HCT116 (cell line): Measurements from ENCODE around the gene AGAP1. TPM values are rescaled to one million over a fixed set of nuclear protein-coding genes. Genes with fewer than 3 reads are reported as not detected.

ENCODE experiments used
- ATAC-seq: fragments of 200-7000 bp; cut with Tn5 transposase; 2 replicates; pipeline ENCODE4 v1.9.1; 2020; ENCODE audit warnings: mild to moderate bottlenecking, moderate library complexity
- BruUV-seq: library from RNA; stranded (reverse); fragments of 400-500 nt; replicated peaks from 2 replicates; lab custom pipeline; 2021; lab: Mats Ljungman, UMichigan
- CTCF ChIA-PET: fragments of 300-600 bp; sonication (Branson Sonifier 250); formaldehyde crosslinking; loops from one replicate; lab custom pipeline; 2021; ENCODE audit warnings: antibody characterized with exemption; lab: Charles Lee
- POLR2A ChIA-PET: fragments of 300-600, 350-600 bp; sonication (Branson Sonifier 250); formaldehyde crosslinking; loops from one replicate; lab custom pipeline; 2021; ENCODE audit warnings: antibody characterized with exemption; lab: Charles Lee
- RAD21 ChIA-PET, 2 experiments: fragments of 300-600 bp; sonication (Branson Sonifier 250); formaldehyde crosslinking; loops; one replicate each; lab custom pipeline; 2023; ENCODE audit warnings: low total read pairs in 2 of 2; ENCODE audit not compliant: uncharacterized antibody in 2 of 2, unreplicated experiment in 2 of 2, low non-redundant PET in 1 of 2; lab: Charles Lee
- DNase-seq: peaks from one replicate; pipeline ENCODE4 v3.0.0-alpha.2; 2010; ENCODE audit warnings: low read depth, low spot score
- H2AFZ ChIP-seq: fragments of 200-600 bp; shearing (Covaris generic), sonication (generic); 2 replicates; pipeline ENCODE4 v1.6.1; 2017; ENCODE audit warnings: low read depth, mixed run types, mixed read lengths, antibody characterized with exemption, low read length; ENCODE audit not compliant: poor library complexity, severe bottlenecking
- H3K27ac ChIP-seq: 2 replicates; pipeline ENCODE4 v1.5.1; 2012; ENCODE audit warnings: low read depth, low read length
- H3K27me3 ChIP-seq: fragments of 200-600 bp; sonication (generic); 2 replicates; pipeline ENCODE4 v1.6.1; 2016; ENCODE audit warnings: mixed run types, low read length, mixed read lengths; ENCODE audit not compliant: insufficient read depth
- H3K36me3 ChIP-seq, 2 experiments: fragments of 200-500 bp in 1 of 2; fragments of 200-600 bp in 1 of 2; sonication (Bioruptor generic) in 1 of 2; sonication (generic) in 1 of 2; 2 replicates each; pipeline versions ENCODE4 v1.5.1 to v1.6.1; 2014 to 2016; ENCODE audit warnings: low read length in 2 of 2, inconsistent platforms in 1 of 2, mixed read lengths in 1 of 2, mixed run types in 1 of 2; ENCODE audit not compliant: insufficient read depth in 2 of 2, control insufficient read depth in 1 of 2
- H3K4me1 ChIP-seq, 2 experiments: fragments of 200-600 bp in 1 of 2; sonication (generic) in 1 of 2; 2 replicates each; pipeline versions ENCODE4 v1.5.1 to v1.6.1; 2012 to 2017; ENCODE audit warnings: low read length in 2 of 2, inconsistent platforms in 1 of 2, mild to moderate bottlenecking in 1 of 2, mixed read lengths in 1 of 2, mixed run types in 1 of 2, moderate library complexity in 1 of 2; ENCODE audit not compliant: insufficient read depth in 2 of 2, control insufficient read depth in 1 of 2
- H3K4me2 ChIP-seq: fragments of 200-600 bp; sonication (generic); 2 replicates; pipeline ENCODE4 v1.6.1; 2017; ENCODE audit warnings: mixed run types, low read length, mixed read lengths
- H3K4me3 ChIP-seq, 2 experiments: fragments of 200-600 bp in 1 of 2; sonication (generic) in 1 of 2; replicated peaks in 1 of 2; 2 replicates each; pipeline ENCODE4 v1.5.1; 2011 to 2016; ENCODE audit warnings: low read length in 2 of 2, control low read depth in 1 of 2, low read depth in 1 of 2, mild to moderate bottlenecking in 1 of 2, mixed read lengths in 1 of 2, mixed run types in 1 of 2
- H3K79me2 ChIP-seq: fragments of 200-600 bp; sonication (generic); 2 replicates; pipeline ENCODE4 v1.6.1; 2017; ENCODE audit warnings: mild to moderate bottlenecking, mixed run types, low read length, moderate library complexity, mixed read lengths; ENCODE audit not compliant: insufficient read depth
- H3K9ac ChIP-seq: fragments of 200-600 bp; sonication (generic); 2 replicates; pipeline ENCODE4 v1.6.1; 2016; ENCODE audit warnings: low read length, mixed read lengths
- H3K9me2 ChIP-seq: fragments of 200-600 bp; sonication (generic), shearing (Covaris generic); 2 replicates; pipeline ENCODE4 v1.6.1; 2017; ENCODE audit warnings: mixed run types, mild to moderate bottlenecking, moderate library complexity; ENCODE audit not compliant: insufficient read depth
- H3K9me3 ChIP-seq, 2 experiments: fragments of 200-500 bp in 1 of 2; fragments of 200-600 bp in 1 of 2; sonication (Bioruptor generic) in 1 of 2; sonication (generic) in 1 of 2; 2 replicates each; pipeline ENCODE4 v1.6.1; 2014 to 2017; ENCODE audit warnings: low read length in 2 of 2, mixed read lengths in 2 of 2, inconsistent platforms in 1 of 2, low read depth in 1 of 2, mild to moderate bottlenecking in 1 of 2, mixed run types in 1 of 2, moderate library complexity in 1 of 2; ENCODE audit not compliant: control insufficient read depth in 1 of 2, insufficient read depth in 1 of 2
- H4K20me1 ChIP-seq: fragments of 200-600 bp; sonication (generic), shearing (Covaris generic); 2 replicates; pipeline ENCODE4 v1.6.1; 2017; ENCODE audit warnings: mixed run types, mild to moderate bottlenecking, moderate library complexity; ENCODE audit not compliant: insufficient read depth
- EGR1 ChIP-seq: IDR thresholded peaks from 2 replicates; pipeline ENCODE4 v1.6.1; 2012; ENCODE audit warnings: low read depth
- ELF1 ChIP-seq: IDR thresholded peaks from 2 replicates; pipeline ENCODE4 v1.6.1; 2012; ENCODE audit warnings: low read depth, borderline replicate concordance
- EZH2phosphoT487 ChIP-seq: fragments of 200-600 bp; IDR thresholded peaks from 2 replicates; pipeline ENCODE4 v1.6.1; 2018; ENCODE audit warnings: antibody characterized with exemption, borderline replicate concordance
- FOSL1 ChIP-seq: IDR thresholded peaks from 2 replicates; pipeline ENCODE4 v1.6.1; 2012; ENCODE audit warnings: low read depth
- JUND ChIP-seq: IDR thresholded peaks from 2 replicates; pipeline ENCODE4 v1.6.1; 2012
- POLR2A ChIP-seq: IDR thresholded peaks from 2 replicates; pipeline ENCODE4 v1.7.0; 2011; ENCODE audit warnings: borderline replicate concordance; ENCODE audit not compliant: insufficient read depth, insufficient read length; ENCODE audit errors: extremely low read depth
- POLR2AphosphoS5 ChIP-seq: IDR thresholded peaks from 2 replicates; pipeline ENCODE4 v1.6.1; 2011; ENCODE audit warnings: mild to moderate bottlenecking, low read depth, low read length, moderate library complexity
- RAD21 ChIP-seq: IDR thresholded peaks from 2 replicates; pipeline ENCODE4 v1.6.1; 2012; ENCODE audit warnings: low read depth, mild to moderate bottlenecking
- YY1 ChIP-seq: IDR thresholded peaks from 2 replicates; pipeline ENCODE4 v1.6.1; 2011; ENCODE audit warnings: low read length, low read depth, moderate library complexity, mild to moderate bottlenecking; ENCODE audit not compliant: insufficient replicate concordance; ENCODE audit errors: extremely low read depth
- ZNF274 ChIP-seq: fragments of 200-500 bp; sonication (Bioruptor generic); IDR thresholded peaks from 2 replicates; pipeline ENCODE4 v1.6.1; 2014; ENCODE audit warnings: mild to moderate bottlenecking, low read depth, low read length, inconsistent platforms
- intact Hi-C: fragments of 100-400 bp; cut with micrococcal nuclease; formaldehyde crosslinking; loops from 2 replicates; pipeline ENCODE4 v1.10.0; 2022
- total RNA-seq: library from RNA; stranded (reverse); gene quantifications from one replicate; pipeline ENCODE4 v1.2.1, GENCODE V29; 2021; ENCODE audit not compliant: unreplicated experiment
- TF ChIP-seq, protein P1 (sequence below): IDR thresholded peaks from 2 replicates; pipeline ENCODE4 v1.6.1; 2012
- TF ChIP-seq, protein P2 (sequence below): IDR thresholded peaks from 2 replicates; pipeline ENCODE4 v1.6.1; 2012; ENCODE audit warnings: low read depth
- TF ChIP-seq, protein P3 (sequence below), 3 experiments: fragments of 200-600 bp in 1 of 3; sonication (generic) in 1 of 3; IDR thresholded peaks in 2 of 3; conservative IDR thresholded peaks in 1 of 3; 2 replicates each; pipeline ENCODE4 v1.5.1; 2012 to 2017; ENCODE audit warnings: low read depth in 2 of 3, low read length in 2 of 3, antibody characterized with exemption in 1 of 3, borderline replicate concordance in 1 of 3, control low read depth in 1 of 3, mild to moderate bottlenecking in 1 of 3, mixed read lengths in 1 of 3, mixed run types in 1 of 3, moderate library complexity in 1 of 3; ENCODE audit not compliant: insufficient read depth in 1 of 3
- TF ChIP-seq, protein P4 (sequence below): IDR thresholded peaks from 2 replicates; pipeline ENCODE4 v1.6.1; 2012

The AGAP1 gene
- total RNA-seq, 1 experiment from 2014 or later = 43.8 TPM

DNA sequence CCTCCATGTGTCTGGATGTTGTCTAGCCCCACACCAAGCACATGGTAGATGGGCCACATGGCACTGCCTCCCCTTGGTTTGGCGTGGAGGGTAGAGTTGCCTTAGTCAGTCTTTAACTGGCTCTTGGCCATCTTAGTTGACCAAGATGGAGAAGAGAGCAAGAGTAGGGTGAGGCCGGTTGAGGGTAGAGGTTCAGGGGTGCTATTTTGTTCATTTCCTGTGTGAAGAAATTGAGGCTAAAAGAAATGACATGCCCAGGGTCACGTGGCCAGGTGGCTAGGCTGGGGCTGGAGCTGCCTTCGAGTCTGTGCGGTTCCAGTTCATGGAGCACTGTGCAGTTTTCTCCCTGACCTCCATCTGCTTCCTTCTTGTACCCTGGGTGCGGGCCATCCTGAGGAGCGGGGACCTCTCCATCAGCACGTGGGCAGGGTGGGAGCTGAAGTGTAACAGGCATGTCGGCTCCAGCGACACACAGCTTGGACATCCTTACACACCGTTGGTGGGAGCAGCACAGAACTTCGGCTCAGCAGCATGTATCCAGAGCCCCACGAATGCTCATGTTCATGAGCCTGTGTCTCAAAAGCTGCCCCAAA, 461.1 kb downstream of the AGAP1 start:
- DNase-seq (no peak), ATAC-seq (no peak)
- Histone ChIP-seq H4K20me1 (no peaks in the 10 kb centered on the region), H3K4me2 (no peak overlapping the region), H2AFZ (no peak overlapping the region), H3K27me3 (no peaks in the 10 kb centered on the region), H3K4me3 (no peak overlapping the region), H3K36me3 (no peaks in the 10 kb centered on the region), H3K79me2 (no peaks in the 10 kb centered on the region), H3K9me3 (no peaks in the 10 kb centered on the region), H3K4me1 (no peaks in the 10 kb centered on the region), H3K9ac (no peak overlapping the region), H3K27ac (no peak overlapping the region), H3K9me2 (no peaks in the 10 kb centered on the region)
- intact Hi-C loops = no loop called here
- ChIA-PET CTCF (no interaction called here), RAD21 (no interaction called here), POLR2A (no interaction called here)
- TF ChIP-seq EZH2phosphoT487 (no peak), RAD21 (no peak), YY1 (no peak), FOSL1 (no peak)
- TF ChIP-seq, protein P1, sequence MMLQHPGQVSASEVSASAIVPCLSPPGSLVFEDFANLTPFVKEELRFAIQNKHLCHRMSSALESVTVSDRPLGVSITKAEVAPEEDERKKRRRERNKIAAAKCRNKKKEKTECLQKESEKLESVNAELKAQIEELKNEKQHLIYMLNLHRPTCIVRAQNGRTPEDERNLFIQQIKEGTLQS = no peak
- BruUV-seq = no TSS peak

DNA sequence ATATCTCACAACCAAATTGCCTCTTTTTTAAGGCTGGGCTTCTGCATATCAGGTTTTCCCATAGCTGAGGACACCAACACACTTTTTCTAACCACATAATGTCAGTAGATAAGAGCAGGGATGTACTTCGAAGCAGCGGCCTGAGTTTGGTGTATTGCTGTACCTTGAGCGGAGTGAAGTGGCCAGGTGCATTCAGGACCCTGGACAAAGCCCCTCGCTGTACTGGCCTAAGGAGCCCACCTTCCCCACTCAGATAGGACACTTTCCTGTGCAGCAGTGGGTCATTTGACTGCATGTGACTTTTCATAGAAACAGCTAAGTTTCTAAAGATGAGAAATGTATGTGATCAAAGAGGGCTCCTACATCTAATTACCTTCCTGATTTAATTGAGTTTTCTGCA, 461.8 kb downstream of the AGAP1 start:
- POLR2A ChIA-PET = no interaction called here
- Histone ChIP-seq H3K9me3 (no peaks in the 10 kb centered on the region), H3K27ac (no peak overlapping the region), H3K4me3 (no peak overlapping the region), H3K27me3 (no peaks in the 10 kb centered on the region), H2AFZ (no peak overlapping the region), H3K4me1 (no peaks in the 10 kb centered on the region), H3K9ac (no peak overlapping the region), H3K9me2 (no peaks in the 10 kb centered on the region), H4K20me1 (no peaks in the 10 kb centered on the region), H3K4me2 (no peak overlapping the region), H3K36me3 (no peaks in the 10 kb centered on the region), H3K79me2 (no peaks in the 10 kb centered on the region)
- CTCF ChIA-PET = no interaction called here
- DNase-seq (no peak), ATAC-seq (no peak)
- intact Hi-C loops = no loop called here
- BruUV-seq = no TSS peak
- RAD21 ChIA-PET = no interaction called here
- TF ChIP-seq JUND (no peak), YY1 (no peak), RAD21 (no peak), EGR1 (no peak), ZNF274 (no peak), POLR2A (no peak), ELF1 (no peak), POLR2AphosphoS5 (no peak)
- TF ChIP-seq, protein P1 = no peak
- TF ChIP-seq, protein P2, sequence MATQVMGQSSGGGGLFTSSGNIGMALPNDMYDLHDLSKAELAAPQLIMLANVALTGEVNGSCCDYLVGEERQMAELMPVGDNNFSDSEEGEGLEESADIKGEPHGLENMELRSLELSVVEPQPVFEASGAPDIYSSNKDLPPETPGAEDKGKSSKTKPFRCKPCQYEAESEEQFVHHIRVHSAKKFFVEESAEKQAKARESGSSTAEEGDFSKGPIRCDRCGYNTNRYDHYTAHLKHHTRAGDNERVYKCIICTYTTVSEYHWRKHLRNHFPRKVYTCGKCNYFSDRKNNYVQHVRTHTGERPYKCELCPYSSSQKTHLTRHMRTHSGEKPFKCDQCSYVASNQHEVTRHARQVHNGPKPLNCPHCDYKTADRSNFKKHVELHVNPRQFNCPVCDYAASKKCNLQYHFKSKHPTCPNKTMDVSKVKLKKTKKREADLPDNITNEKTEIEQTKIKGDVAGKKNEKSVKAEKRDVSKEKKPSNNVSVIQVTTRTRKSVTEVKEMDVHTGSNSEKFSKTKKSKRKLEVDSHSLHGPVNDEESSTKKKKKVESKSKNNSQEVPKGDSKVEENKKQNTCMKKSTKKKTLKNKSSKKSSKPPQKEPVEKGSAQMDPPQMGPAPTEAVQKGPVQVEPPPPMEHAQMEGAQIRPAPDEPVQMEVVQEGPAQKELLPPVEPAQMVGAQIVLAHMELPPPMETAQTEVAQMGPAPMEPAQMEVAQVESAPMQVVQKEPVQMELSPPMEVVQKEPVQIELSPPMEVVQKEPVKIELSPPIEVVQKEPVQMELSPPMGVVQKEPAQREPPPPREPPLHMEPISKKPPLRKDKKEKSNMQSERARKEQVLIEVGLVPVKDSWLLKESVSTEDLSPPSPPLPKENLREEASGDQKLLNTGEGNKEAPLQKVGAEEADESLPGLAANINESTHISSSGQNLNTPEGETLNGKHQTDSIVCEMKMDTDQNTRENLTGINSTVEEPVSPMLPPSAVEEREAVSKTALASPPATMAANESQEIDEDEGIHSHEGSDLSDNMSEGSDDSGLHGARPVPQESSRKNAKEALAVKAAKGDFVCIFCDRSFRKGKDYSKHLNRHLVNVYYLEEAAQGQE = no peak
- TF ChIP-seq, protein P3, sequence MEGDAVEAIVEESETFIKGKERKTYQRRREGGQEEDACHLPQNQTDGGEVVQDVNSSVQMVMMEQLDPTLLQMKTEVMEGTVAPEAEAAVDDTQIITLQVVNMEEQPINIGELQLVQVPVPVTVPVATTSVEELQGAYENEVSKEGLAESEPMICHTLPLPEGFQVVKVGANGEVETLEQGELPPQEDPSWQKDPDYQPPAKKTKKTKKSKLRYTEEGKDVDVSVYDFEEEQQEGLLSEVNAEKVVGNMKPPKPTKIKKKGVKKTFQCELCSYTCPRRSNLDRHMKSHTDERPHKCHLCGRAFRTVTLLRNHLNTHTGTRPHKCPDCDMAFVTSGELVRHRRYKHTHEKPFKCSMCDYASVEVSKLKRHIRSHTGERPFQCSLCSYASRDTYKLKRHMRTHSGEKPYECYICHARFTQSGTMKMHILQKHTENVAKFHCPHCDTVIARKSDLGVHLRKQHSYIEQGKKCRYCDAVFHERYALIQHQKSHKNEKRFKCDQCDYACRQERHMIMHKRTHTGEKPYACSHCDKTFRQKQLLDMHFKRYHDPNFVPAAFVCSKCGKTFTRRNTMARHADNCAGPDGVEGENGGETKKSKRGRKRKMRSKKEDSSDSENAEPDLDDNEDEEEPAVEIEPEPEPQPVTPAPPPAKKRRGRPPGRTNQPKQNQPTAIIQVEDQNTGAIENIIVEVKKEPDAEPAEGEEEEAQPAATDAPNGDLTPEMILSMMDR (IDR thresholded peaks at IDR 0.05 in 2 of 3, conservative IDR thresholded peaks at IDR 0.05 in 1 of 3; ENCODE audit: borderline replicate concordance in 1 of 3, insufficient read depth in 1 of 3, low read depth in 2 of 3, low read length in 2 of 3) = no peak
- TF ChIP-seq, protein P4, sequence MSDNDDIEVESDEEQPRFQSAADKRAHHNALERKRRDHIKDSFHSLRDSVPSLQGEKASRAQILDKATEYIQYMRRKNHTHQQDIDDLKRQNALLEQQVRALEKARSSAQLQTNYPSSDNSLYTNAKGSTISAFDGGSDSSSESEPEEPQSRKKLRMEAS = no peak
